Fibroblast of skin of scalp (primary cell): Measurements from ENCODE around the gene PAM16.

Experiments used
- DNase-seq: peaks from one replicate; pipeline ENCODE4 v3.0.0-alpha.2; 2013

Gene PAM16

GRCh38 chr16:4318967-4319366 is 32.2 kb downstream of the PAM16 start:
- no peak for DNase-seq

GRCh38 chr16:4318451-4318910 is 32.6 kb downstream of the PAM16 start:
- DNase-seq = no peak

- DNase-seq = no peak
Observed at GRCh38 chr16:4317532-4318450, 33.3 kb downstream of the PAM16 start.

GRCh38 chr16:4316864-4317531 is 34.1 kb downstream of the PAM16 start:
- DNase-seq = no peak

- DNase-seq = no peak
Observed at GRCh38 chr16:4316108-4316863, 34.8 kb downstream of the PAM16 start.

- peak; percentile 87 for DNase-seq
Observed at GRCh38 chr16:4315186-4316107, 35.7 kb downstream of the PAM16 start, which contains the start of gene GLIS2. Gene GLIS2, plus strand, starts transcription at chr16:4316067. Its CDS starts 16,214 bp downstream, at chr16:4332281.

- DNase-seq = peak; percentile 49
Observed at GRCh38 chr16:4314532-4315185, 36.5 kb downstream of the PAM16 start.

- DNase-seq = peak; percentile 34
Observed at GRCh38 chr16:4313563-4314531, 37.3 kb downstream of the PAM16 start.

GRCh38 chr16:4309833-4310266 is 41.3 kb downstream of the PAM16 start:
- peak; percentile 86 for DNase-seq

- no peak for DNase-seq
Observed at GRCh38 chr16:4309102-4309832, 41.9 kb downstream of the PAM16 start.

GRCh38 chr16:4307215-4308037 is 43.7 kb downstream of the PAM16 start:
- peak; percentile 98 for DNase-seq

GRCh38 chr16:4306470-4307214 is 44.5 kb downstream of the PAM16 start:
- DNase-seq = no peak

- no peak for DNase-seq
Observed at GRCh38 chr16:4303973-4304372, 47.1 kb downstream of the PAM16 start.

GRCh38 chr16:4301968-4302367 is 49.2 kb downstream of the PAM16 start:
- DNase-seq = no peak

GRCh38 chr16:4301177-4301576 is 49.9 kb downstream of the PAM16 start:
- DNase-seq = no peak

- DNase-seq = peak; percentile 96
Observed at GRCh38 chr16:4298761-4299522, 52.2 kb downstream of the PAM16 start.

- DNase-seq = no peak
Observed at GRCh38 chr16:4297480-4297879, 53.6 kb downstream of the PAM16 start.
